OCI-LY1 (cell line): Measurements from ENCODE around the gene ELF2.

Source experiments
- H2AFZ ChIP-seq: fragments of 200-600 bp; sonication (generic), shearing (Covaris generic); 2 replicates; pipeline ENCODE4 v1.6.0; 2014; ENCODE audit warnings: antibody characterized with exemption, mild to moderate bottlenecking, low read length
- H3F3A ChIP-seq: fragments of 200-600 bp; sonication (generic), shearing (Covaris generic); 2 replicates; pipeline ENCODE4 v1.6.0; 2014; ENCODE audit warnings: mild to moderate bottlenecking, antibody characterized with exemption, low read length, moderate library complexity; ENCODE audit not compliant: insufficient read depth
- H3K27ac ChIP-seq: fragments of 200-600 bp; sonication (generic); 2 replicates; pipeline ENCODE4 v1.5.1; 2014; ENCODE audit warnings: low read length, mixed run types, mild to moderate bottlenecking, low read depth; ENCODE audit not compliant: poor library complexity, severe bottlenecking
- H3K27me3 ChIP-seq: fragments of 200-600 bp; sonication (generic); 2 replicates; pipeline ENCODE4 v1.6.0; 2014; ENCODE audit warnings: antibody characterized with exemption, mild to moderate bottlenecking, low read length, moderate library complexity; ENCODE audit not compliant: insufficient read depth
- H3K36me3 ChIP-seq: fragments of 200-600 bp; sonication (generic); 2 replicates; pipeline ENCODE4 v1.6.1; 2014; ENCODE audit warnings: mild to moderate bottlenecking, antibody characterized with exemption, low read length, moderate library complexity, mixed read lengths; ENCODE audit not compliant: insufficient read depth
- H3K4me1 ChIP-seq: fragments of 200-600 bp; sonication (generic); 2 replicates; pipeline ENCODE4 v1.5.1; 2014; ENCODE audit warnings: mild to moderate bottlenecking, low read length, moderate library complexity; ENCODE audit not compliant: insufficient read depth, severe bottlenecking
- H3K4me2 ChIP-seq: fragments of 200-600 bp; sonication (generic), shearing (Covaris generic); 2 replicates; pipeline ENCODE4 v1.6.1; 2014; ENCODE audit warnings: low read length
- H3K4me3 ChIP-seq: fragments of 200-600 bp; sonication (generic); 2 replicates; pipeline ENCODE4 v1.5.1; 2014; ENCODE audit warnings: low read length, low read depth, mild to moderate bottlenecking, mixed read lengths; ENCODE audit not compliant: poor library complexity, severe bottlenecking
- H3K79me2 ChIP-seq: fragments of 200-600 bp; shearing (Covaris generic); 2 replicates; pipeline ENCODE4 v1.6.1; 2016; ENCODE audit warnings: mixed run types, low read length, mixed read lengths; ENCODE audit not compliant: insufficient read depth
- H3K9ac ChIP-seq: fragments of 200-600 bp; sonication (generic), shearing (Covaris generic); 2 replicates; pipeline ENCODE4 v1.6.1; 2014; ENCODE audit warnings: mild to moderate bottlenecking, low read length, mixed read lengths
- H3K9me2 ChIP-seq: fragments of 200-600 bp; sonication (generic), shearing (Covaris generic); 2 replicates; pipeline ENCODE4 v1.6.1; 2014; ENCODE audit warnings: low read depth, mild to moderate bottlenecking, low read length, mixed read lengths
- H3K9me3 ChIP-seq: fragments of 200-600 bp; shearing (Covaris generic); 2 replicates; pipeline ENCODE4 v1.6.1; 2014; ENCODE audit warnings: low read length, mixed read lengths
- H4K20me1 ChIP-seq: fragments of 200-600 bp; sonication (generic), shearing (Covaris generic); 2 replicates; pipeline ENCODE4 v1.6.0; 2016; ENCODE audit warnings: mild to moderate bottlenecking, low read length; ENCODE audit not compliant: insufficient read depth
- EZH2 ChIP-seq: fragments of 200-600 bp; sonication (generic), shearing (Covaris generic); IDR thresholded peaks from 2 replicates; pipeline ENCODE4 v1.8.0; 2017; ENCODE audit warnings: borderline replicate concordance, mixed run types, mild to moderate bottlenecking, antibody characterized with exemption, low read length, moderate library complexity, mixed read lengths
- TF ChIP-seq, protein P1 (sequence below): fragments of 200-600 bp; sonication (generic), shearing (Covaris generic); IDR thresholded peaks from 2 replicates; pipeline ENCODE4 v1.5.1; 2017; ENCODE audit warnings: mild to moderate bottlenecking, antibody characterized with exemption, low read length, moderate library complexity, mixed read lengths

Gene ELF2

DNA sequence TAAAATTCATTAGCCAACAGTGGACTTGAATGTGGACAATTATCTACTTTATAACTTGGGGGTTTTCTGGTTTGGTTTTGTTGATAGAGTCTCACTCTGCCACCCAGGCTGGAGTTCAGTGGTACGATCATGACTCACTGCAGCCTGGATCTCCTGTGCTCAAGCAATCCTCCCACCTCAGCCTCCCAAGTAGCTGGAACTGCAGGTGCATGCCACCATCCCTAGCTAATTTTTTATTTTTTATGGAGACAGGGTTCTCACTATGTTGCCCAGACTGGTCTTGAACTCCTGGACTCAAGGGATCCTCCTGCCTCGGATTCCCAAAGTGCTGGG is 12.4 kb upstream of the ELF2 start:
- no peak overlapping the region for H3K4me3 ChIP-seq
- H3K9ac ChIP-seq, result no peak overlapping the region
- TF ChIP-seq, protein P1, sequence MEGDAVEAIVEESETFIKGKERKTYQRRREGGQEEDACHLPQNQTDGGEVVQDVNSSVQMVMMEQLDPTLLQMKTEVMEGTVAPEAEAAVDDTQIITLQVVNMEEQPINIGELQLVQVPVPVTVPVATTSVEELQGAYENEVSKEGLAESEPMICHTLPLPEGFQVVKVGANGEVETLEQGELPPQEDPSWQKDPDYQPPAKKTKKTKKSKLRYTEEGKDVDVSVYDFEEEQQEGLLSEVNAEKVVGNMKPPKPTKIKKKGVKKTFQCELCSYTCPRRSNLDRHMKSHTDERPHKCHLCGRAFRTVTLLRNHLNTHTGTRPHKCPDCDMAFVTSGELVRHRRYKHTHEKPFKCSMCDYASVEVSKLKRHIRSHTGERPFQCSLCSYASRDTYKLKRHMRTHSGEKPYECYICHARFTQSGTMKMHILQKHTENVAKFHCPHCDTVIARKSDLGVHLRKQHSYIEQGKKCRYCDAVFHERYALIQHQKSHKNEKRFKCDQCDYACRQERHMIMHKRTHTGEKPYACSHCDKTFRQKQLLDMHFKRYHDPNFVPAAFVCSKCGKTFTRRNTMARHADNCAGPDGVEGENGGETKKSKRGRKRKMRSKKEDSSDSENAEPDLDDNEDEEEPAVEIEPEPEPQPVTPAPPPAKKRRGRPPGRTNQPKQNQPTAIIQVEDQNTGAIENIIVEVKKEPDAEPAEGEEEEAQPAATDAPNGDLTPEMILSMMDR, result no peak
- TF ChIP-seq EZH2, result no peak

GRCh38 chr4:139188648-139189416 is 11.8 kb upstream of the ELF2 start:
- Histone ChIP-seq H3K36me3 (no peaks in the 10 kb centered on the region), H3K4me2 (no peak overlapping the region), H3K9me2 (no peaks in the 10 kb centered on the region), H3K79me2 (no peaks in the 10 kb centered on the region), H3K27me3 (no peaks in the 10 kb centered on the region), H3K4me1 (no peaks in the 10 kb centered on the region), H3F3A (no peaks in the 10 kb centered on the region), H3K27ac (no peak overlapping the region), H3K4me3 (no peak overlapping the region), H4K20me1 (no peaks in the 10 kb centered on the region), H3K9me3 (no peaks in the 10 kb centered on the region), H3K9ac (no peak overlapping the region), H2AFZ (no peak overlapping the region)
- TF ChIP-seq, protein P1, result no peak
- no peak for TF ChIP-seq EZH2

More for the DNA sequence above, 12.4 kb upstream of the ELF2 start:
- H3K9me3 ChIP-seq, result no peaks in the 10 kb centered on the region
- H3K27me3 ChIP-seq, result no peaks in the 10 kb centered on the region
- no peaks in the 10 kb centered on the region for H3K4me1 ChIP-seq
- no peaks in the 10 kb centered on the region for H4K20me1 ChIP-seq
- H3K27ac ChIP-seq, result no peak overlapping the region
- no peaks in the 10 kb centered on the region for H3K9me2 ChIP-seq
- no peak overlapping the region for H2AFZ ChIP-seq
- H3K4me2 ChIP-seq, result no peak overlapping the region
- no peaks in the 10 kb centered on the region for H3K36me3 ChIP-seq
- H3F3A ChIP-seq, result no peaks in the 10 kb centered on the region
- H3K79me2 ChIP-seq, result no peaks in the 10 kb centered on the region

DNA sequence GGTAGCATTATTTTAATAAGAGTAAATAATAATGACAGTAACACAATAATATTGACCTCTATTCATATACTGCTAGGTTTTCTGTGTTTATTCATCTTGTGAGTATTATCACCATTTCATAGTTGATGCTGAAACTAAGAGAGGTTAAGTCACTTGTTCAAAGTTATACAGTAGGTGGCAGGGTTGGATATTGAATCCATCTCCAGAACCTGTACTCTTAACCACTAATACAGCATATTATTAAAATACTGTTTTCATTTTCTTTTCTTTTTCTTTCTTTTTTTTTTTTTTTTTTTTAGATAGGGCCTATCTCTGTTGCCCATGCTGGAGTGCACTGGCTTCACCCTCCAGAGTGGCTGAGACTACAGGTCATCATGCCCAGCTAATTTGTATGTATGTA is 7.1 kb upstream of the ELF2 start:
- no peak overlapping the region for H3K4me2 ChIP-seq
- no peaks in the 10 kb centered on the region for H3K79me2 ChIP-seq
- TF ChIP-seq, protein P1, result peak; percentile 42; the same call in 1 of the 2 replicates
- TF ChIP-seq EZH2, result no peak

More for the DNA sequence above, 7.1 kb upstream of the ELF2 start:
- Histone ChIP-seq H3K9ac (no peak overlapping the region), H3K27ac (no peak overlapping the region), H3K4me1 (no peaks in the 10 kb centered on the region), H3K9me3 (no peaks in the 10 kb centered on the region), H3K36me3 (no peaks in the 10 kb centered on the region), H2AFZ (no peak overlapping the region), H4K20me1 (no peaks in the 10 kb centered on the region), H3K9me2 (no peaks in the 10 kb centered on the region), H3K27me3 (no peaks in the 10 kb centered on the region), H3F3A (no peaks in the 10 kb centered on the region), H3K4me3 (no peak overlapping the region)
